ENCODE measurements around the gene TSBP1. TPM values are rescaled to one million over a fixed set of nuclear protein-coding genes. Genes with fewer than 3 reads are reported as not detected.
"Not testable (repeated sequence)": the region's sequence is repeated elsewhere in the genome, so short reads cannot be mapped to it uniquely, and the experiment has no call there.

The TSBP1 gene
- total and polyA plus RNA-seq, 4 donors: not detected

DNA sequence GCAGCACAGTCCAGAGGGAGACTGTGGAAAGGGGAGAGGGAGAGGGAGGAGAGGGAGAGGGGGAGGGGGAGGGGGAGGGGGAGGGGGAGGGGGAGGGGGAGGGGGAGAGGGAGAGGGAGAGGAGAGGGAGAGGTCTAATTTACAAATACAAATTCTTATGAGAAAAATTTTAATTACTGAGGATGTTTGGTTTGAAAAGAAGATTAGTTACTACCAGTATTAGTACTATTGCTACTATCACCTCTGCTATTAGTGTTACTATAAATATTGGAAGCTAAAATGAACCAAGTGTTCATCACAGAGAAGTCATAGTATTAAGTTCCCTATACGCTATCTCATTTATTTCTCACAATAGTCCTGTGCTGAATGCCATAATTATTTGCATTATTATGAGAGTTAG is 14.3 kb upstream of the TSBP1 start:
- intact Hi-C loops (cut with DNase I): no loop called here
- Histone ChIP-seq H3K4me3 (ENCODE audit: low read length in 2 of 2) (no peak overlapping the region), H3K27me3 (ENCODE audit: control insufficient read depth in 1 of 2, insufficient read depth in 2 of 2, low read length in 1 of 2) (no peaks in the 10 kb centered on the region), H3K4me1 (ENCODE audit: control insufficient read depth in 1 of 2, insufficient read depth in 2 of 2, low read length in 2 of 2) (no peaks in the 10 kb centered on the region), H3K36me3 (ENCODE audit: control insufficient read depth in 1 of 2, insufficient read depth in 2 of 2, low read length in 1 of 2) (no peaks in the 10 kb centered on the region), H3K9me3 (ENCODE audit: control insufficient read depth, low read length) (no peaks in the 10 kb centered on the region), H3K27ac (ENCODE audit: low read depth in 1 of 2, low read length in 2 of 2) (no peak overlapping the region)
- ATAC-seq (ENCODE audit: low FRiP score) (no peak), DNase-seq (no peak)
- 90 to 91% methylated on average over 1 of the region's 1 CpG for WGBS, 2 donors

DNA sequence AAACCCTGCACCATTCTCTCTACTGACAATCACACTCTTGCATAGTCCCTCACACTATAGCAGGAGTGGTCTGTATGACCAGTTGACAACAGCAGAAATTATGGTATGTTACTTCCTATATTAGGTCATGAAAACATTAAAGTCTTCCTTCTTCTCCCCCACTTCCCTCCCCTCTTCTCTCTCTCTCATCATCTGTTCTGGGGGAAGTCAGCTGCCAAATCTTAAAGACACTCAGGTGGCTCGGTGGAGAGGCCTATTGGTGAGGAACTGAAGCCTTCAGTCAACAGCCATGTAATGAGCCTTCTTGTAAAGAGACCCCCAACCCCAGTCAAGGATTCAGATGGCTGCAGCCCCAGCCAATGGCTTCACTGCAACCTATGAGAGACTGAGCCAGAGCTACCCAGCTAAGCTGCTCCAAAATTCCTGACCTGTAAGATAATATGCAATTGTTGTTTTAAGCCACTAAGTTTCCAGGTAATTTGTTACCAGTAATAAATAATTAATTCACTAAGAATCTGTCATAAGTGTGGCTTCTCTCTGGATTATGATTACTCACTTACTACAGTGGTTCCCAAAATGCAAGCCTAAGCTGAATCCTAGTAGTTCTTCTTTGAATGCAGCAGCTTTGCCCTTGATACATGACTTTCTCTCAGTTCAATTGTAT is 11.2 kb upstream of the TSBP1 start:
- intact Hi-C loops (cut with DNase I): no loop called here
- DNase-seq (no peak), ATAC-seq (ENCODE audit: low FRiP score) (no peak)
- H3K4me1 ChIP-seq (ENCODE audit: control insufficient read depth in 1 of 2, insufficient read depth in 2 of 2, low read length in 2 of 2): no peaks in the 10 kb centered on the region
- H3K36me3 ChIP-seq (ENCODE audit: control insufficient read depth in 1 of 2, insufficient read depth in 2 of 2, low read length in 1 of 2): no peaks in the 10 kb centered on the region
- no peak overlapping the region for H3K27ac ChIP-seq (ENCODE audit: low read depth in 1 of 2, low read length in 2 of 2)
- 37 to 47% methylated on average over 1 of the region's 1 CpG for WGBS, 2 donors
- no peaks in the 10 kb centered on the region for H3K27me3 ChIP-seq (ENCODE audit: control insufficient read depth in 1 of 2, insufficient read depth in 2 of 2, low read length in 1 of 2)
- no peak overlapping the region for H3K4me3 ChIP-seq (ENCODE audit: low read length in 2 of 2)
- H3K9me3 ChIP-seq (ENCODE audit: control insufficient read depth, low read length): no peaks in the 10 kb centered on the region

DNA sequence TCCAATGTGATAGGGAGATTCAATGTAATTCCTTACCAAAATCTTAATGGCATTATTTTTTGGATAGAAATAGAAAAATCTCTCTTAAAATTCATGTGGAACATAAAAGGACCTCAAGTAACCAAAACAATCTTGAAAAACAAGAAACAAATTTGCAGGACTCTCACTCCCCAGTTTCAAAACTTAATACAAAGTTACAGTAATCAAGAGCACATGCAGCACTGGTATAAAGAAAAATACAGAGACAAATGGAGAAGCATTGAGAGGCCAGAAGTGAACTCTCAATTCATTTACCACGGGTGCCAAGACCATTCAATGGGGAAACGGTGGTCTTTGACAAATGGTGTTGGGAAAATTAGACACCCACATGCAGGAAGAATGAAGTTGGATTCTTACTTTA is 7.8 kb upstream of the TSBP1 start:
- DNase-seq (no peak), ATAC-seq (ENCODE audit: low FRiP score) (no peak)
- no peaks in the 10 kb centered on the region for H3K4me1 ChIP-seq (ENCODE audit: control insufficient read depth in 1 of 2, insufficient read depth in 2 of 2, low read length in 2 of 2)
- WGBS, 2 donors: 36 to 47% methylated on average over 2 of the region's 2 CpGs
- no peaks in the 10 kb centered on the region for H3K36me3 ChIP-seq (ENCODE audit: control insufficient read depth in 1 of 2, insufficient read depth in 2 of 2, low read length in 1 of 2)
- intact Hi-C loops (cut with DNase I): no loop called here
- no peaks in the 10 kb centered on the region for H3K27me3 ChIP-seq (ENCODE audit: control insufficient read depth in 1 of 2, insufficient read depth in 2 of 2, low read length in 1 of 2)
- H3K9me3 ChIP-seq (ENCODE audit: control insufficient read depth, low read length): peaks cover 3% of the 10 kb centered on the region
- no peak overlapping the region for H3K27ac ChIP-seq (ENCODE audit: low read depth in 1 of 2, low read length in 2 of 2)
- H3K4me3 ChIP-seq (ENCODE audit: low read length in 2 of 2): no peak overlapping the region

- Histone ChIP-seq H3K4me3 (ENCODE audit: low read length in 2 of 2) (no peak overlapping the region), H3K4me1 (ENCODE audit: control insufficient read depth in 1 of 2, insufficient read depth in 2 of 2, low read length in 2 of 2) (no peaks in the 10 kb centered on the region), H3K9me3 (ENCODE audit: control insufficient read depth, low read length) (peaks cover 4% of the 10 kb centered on the region), H3K27ac (ENCODE audit: low read depth in 1 of 2, low read length in 2 of 2) (no peak overlapping the region), H3K27me3 (ENCODE audit: control insufficient read depth in 1 of 2, insufficient read depth in 2 of 2, low read length in 1 of 2) (peaks cover 0 to 2% of the 10 kb centered on the region in 2 donors), H3K36me3 (ENCODE audit: control insufficient read depth in 1 of 2, insufficient read depth in 2 of 2, low read length in 1 of 2) (no peaks in the 10 kb centered on the region)
- intact Hi-C loops (cut with DNase I): no loop called here
- 70 to 78% methylated on average over 7 of the region's 7 CpGs for WGBS, 2 donors
- no peak for DNase-seq
- ATAC-seq (ENCODE audit: low FRiP score): no peak
These were observed 4.2 kb upstream of the TSBP1 start for GRCh38 chr6:32375739-32376529.

- Histone ChIP-seq H3K27me3 (ENCODE audit: control insufficient read depth in 1 of 2, insufficient read depth in 2 of 2, low read length in 1 of 2) (peaks cover 0 to 2% of the 10 kb centered on the region in 2 donors), H3K4me3 (ENCODE audit: low read length in 2 of 2) (no peak overlapping the region), H3K9me3 (ENCODE audit: control insufficient read depth, low read length) (peaks cover 4% of the 10 kb centered on the region), H3K36me3 (ENCODE audit: control insufficient read depth in 1 of 2, insufficient read depth in 2 of 2, low read length in 1 of 2) (no peaks in the 10 kb centered on the region), H3K4me1 (ENCODE audit: control insufficient read depth in 1 of 2, insufficient read depth in 2 of 2, low read length in 2 of 2) (no peaks in the 10 kb centered on the region), H3K27ac (ENCODE audit: low read depth in 1 of 2, low read length in 2 of 2) (no peak overlapping the region)
- no peak for ATAC-seq (ENCODE audit: low FRiP score)
- intact Hi-C loops (cut with DNase I): no loop called here
- whole genome bisulfite sequencing, 2 donors: 6 to 10% methylated on average over 1 of the region's 1 CpG
- no peak for DNase-seq
These were observed 474 bp downstream of the TSBP1 start for GRCh38 chr6:32371229-32371628.

GRCh38 chr6:32370505-32370904 is 1.2 kb downstream of the TSBP1 start:
- Histone ChIP-seq H3K4me3 (ENCODE audit: low read length in 2 of 2) (no peak overlapping the region), H3K27ac (ENCODE audit: low read depth in 1 of 2, low read length in 2 of 2) (no peak overlapping the region), H3K27me3 (ENCODE audit: control insufficient read depth in 1 of 2, insufficient read depth in 2 of 2, low read length in 1 of 2) (peaks cover 0 to 2% of the 10 kb centered on the region in 2 donors), H3K9me3 (ENCODE audit: control insufficient read depth, low read length) (peaks cover 2% of the 10 kb centered on the region), H3K36me3 (ENCODE audit: control insufficient read depth in 1 of 2, insufficient read depth in 2 of 2, low read length in 1 of 2) (no peaks in the 10 kb centered on the region), H3K4me1 (ENCODE audit: control insufficient read depth in 1 of 2, insufficient read depth in 2 of 2, low read length in 2 of 2) (no peaks in the 10 kb centered on the region)
- no peak for ATAC-seq (ENCODE audit: low FRiP score)
- DNase-seq: no peak
- 15 to 42% methylated on average over 2 of the region's 2 CpGs for WGBS, 2 donors
- intact Hi-C loops (cut with DNase I): no loop called here

DNA sequence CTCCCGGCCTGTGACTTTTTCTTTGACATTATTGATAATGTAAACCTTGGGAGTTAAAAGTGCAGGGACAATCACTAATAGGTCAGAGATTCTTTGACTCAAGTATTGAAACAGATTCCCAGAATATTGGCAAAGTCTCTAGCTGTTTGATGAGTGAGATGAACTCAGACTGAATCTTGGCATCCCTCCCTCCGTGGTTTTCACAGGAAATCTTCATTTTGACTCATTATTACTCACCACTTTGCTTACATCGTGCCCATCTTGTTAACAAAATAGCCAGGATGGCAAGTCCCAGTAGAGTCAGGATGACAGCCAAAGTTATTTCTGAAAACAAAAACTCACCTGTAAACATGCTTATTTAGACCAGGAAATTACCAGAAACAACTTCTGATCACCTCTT is 2.0 kb downstream of the TSBP1 start:
- intact Hi-C loops (cut with DNase I): no loop called here
- H3K27me3 ChIP-seq (ENCODE audit: control insufficient read depth in 1 of 2, insufficient read depth in 2 of 2, low read length in 1 of 2): peaks cover 0 to 2% of the 10 kb centered on the region in 2 donors
- ATAC-seq (ENCODE audit: low FRiP score): no peak

DNA sequence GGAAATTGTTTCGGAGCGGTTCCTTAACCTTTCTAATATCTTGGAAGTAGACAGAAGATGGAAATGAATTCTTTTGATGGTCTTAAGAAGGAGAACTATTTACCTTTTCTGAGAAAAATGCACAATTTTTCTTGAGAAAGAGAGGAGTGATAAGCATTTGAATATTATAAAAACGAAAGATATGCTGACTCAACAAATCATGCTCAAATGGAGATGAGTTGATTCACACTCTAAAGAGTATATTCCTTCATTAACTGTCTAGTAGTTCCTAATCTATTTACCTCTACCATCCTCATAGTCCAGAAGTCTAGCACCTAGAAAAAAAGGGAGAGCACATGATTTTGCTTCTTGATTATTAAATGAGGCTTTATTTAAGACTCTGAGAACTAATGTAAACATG is 4.1 kb downstream of the TSBP1 start:
- 76 to 93% methylated on average over 3 of the region's 3 CpGs for WGBS, 2 donors
- Histone ChIP-seq H3K36me3 (ENCODE audit: control insufficient read depth in 1 of 2, insufficient read depth in 2 of 2, low read length in 1 of 2) (no peaks in the 10 kb centered on the region), H3K27ac (ENCODE audit: low read depth in 1 of 2, low read length in 2 of 2) (no peak overlapping the region), H3K9me3 (ENCODE audit: control insufficient read depth, low read length) (no peaks in the 10 kb centered on the region), H3K27me3 (ENCODE audit: control insufficient read depth in 1 of 2, insufficient read depth in 2 of 2, low read length in 1 of 2) (peaks cover 0 to 2% of the 10 kb centered on the region in 2 donors), H3K4me3 (ENCODE audit: low read length in 2 of 2) (no peak overlapping the region), H3K4me1 (ENCODE audit: control insufficient read depth in 1 of 2, insufficient read depth in 2 of 2, low read length in 2 of 2) (no peaks in the 10 kb centered on the region)
- DNase-seq (no peak), ATAC-seq (ENCODE audit: low FRiP score) (no peak)
- intact Hi-C loops (cut with DNase I): no loop called here

More for the DNA sequence above, 2.0 kb downstream of the TSBP1 start:
- WGBS, 2 donors: 44 to 65% methylated on average over 3 of the region's 3 CpGs
- DNase-seq: no peak
- H3K27ac ChIP-seq (ENCODE audit: low read depth in 1 of 2, low read length in 2 of 2): no peak overlapping the region
- no peaks in the 10 kb centered on the region for H3K4me1 ChIP-seq (ENCODE audit: control insufficient read depth in 1 of 2, insufficient read depth in 2 of 2, low read length in 2 of 2)
- no peaks in the 10 kb centered on the region for H3K36me3 ChIP-seq (ENCODE audit: control insufficient read depth in 1 of 2, insufficient read depth in 2 of 2, low read length in 1 of 2)
- peaks cover 1% of the 10 kb centered on the region for H3K9me3 ChIP-seq (ENCODE audit: control insufficient read depth, low read length)
- H3K4me3 ChIP-seq (ENCODE audit: low read length in 2 of 2): no peak overlapping the region

- H3K4me1 ChIP-seq (ENCODE audit: control insufficient read depth in 1 of 2, insufficient read depth in 2 of 2, low read length in 2 of 2); H3K36me3 ChIP-seq (ENCODE audit: control insufficient read depth in 1 of 2, insufficient read depth in 2 of 2, low read length in 1 of 2); H3K4me3 ChIP-seq (ENCODE audit: low read length in 2 of 2); intact Hi-C loops (cut with DNase I); H3K27me3 ChIP-seq (ENCODE audit: control insufficient read depth in 1 of 2, insufficient read depth in 2 of 2, low read length in 1 of 2); H3K9me3 ChIP-seq (ENCODE audit: control insufficient read depth, low read length); ATAC-seq (ENCODE audit: low FRiP score); DNase-seq; H3K27ac ChIP-seq (ENCODE audit: low read depth in 1 of 2, low read length in 2 of 2): not testable (repeated sequence)
- no CpG with 5 or more reads among the region's 1 CpG for WGBS, 2 donors
These were observed 12.5 kb downstream of the TSBP1 start for GRCh38 chr6:32359225-32359624.
